ENCODE results near the gene OLFM4.

OLFM4 gene

DNA sequence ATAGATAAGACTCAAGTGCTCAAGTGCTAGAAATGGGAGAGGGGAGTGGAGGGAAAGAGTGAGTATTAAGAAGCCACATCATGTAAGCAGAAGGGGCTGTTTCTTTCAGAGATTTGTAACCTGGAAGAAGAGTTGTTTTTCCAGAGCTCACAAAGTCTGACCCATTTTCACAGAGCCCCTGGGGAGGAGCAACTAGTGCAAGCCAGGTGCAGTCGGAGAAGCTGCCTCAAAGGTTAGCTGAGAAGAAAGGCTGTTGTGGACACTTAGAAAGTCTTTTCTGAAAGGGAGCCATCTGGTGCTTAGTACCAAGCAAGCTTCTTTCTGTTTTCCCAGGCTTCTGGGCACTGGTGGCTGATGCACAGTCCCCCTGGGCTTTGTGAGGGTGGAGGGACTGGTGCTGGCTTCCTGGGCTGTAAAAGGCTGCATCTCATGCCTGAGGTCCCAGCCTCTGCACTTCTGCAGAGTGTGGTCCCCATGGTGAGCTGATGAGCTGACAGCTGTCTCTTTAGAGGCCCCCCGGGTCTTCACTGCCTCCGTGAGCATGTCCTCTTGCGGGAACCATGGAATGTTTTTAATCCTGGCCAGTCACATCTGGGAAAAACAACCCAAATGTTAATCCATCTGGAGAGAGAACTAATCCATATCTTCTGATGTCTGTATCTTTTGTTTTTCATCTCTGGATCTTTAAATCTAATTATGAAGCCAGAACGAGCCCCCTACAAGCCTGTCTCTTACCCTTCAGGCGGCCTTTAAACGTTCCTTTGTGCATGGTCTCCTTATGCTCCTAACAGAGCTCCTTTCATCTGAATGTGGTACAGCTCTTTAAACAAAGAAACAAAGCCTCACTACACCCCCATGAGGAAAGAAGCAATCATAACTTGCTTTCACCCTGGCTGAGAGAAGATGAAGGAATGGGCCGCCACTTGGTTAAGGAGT lies 40.2 kb downstream of the OLFM4 start:
- DNase-seq (ENCODE audit: low read depth): no peak

DNA sequence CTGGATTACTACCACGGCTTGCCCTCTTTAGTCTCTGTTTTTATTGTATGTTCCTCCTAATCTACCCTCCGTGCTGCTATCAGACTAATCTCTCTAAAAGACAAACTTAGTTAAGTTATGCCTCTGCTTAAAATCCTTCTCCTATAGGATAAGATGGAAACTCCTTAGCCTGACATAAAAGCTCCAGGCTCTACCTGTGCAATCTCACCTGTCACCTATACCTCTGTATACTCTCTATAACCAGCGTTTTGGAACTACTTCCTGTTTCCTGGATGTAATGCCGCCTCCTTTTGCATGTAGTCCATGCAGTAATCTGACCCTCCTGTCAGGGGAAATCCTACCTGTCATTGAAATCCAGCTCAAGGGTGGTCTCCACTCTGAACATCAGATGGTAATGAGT lies 41.2 kb downstream of the OLFM4 start:
- DNase-seq (ENCODE audit: low read depth): no peak

GRCh38 chr13:53073711-53074110 lies 45.1 kb downstream of the OLFM4 start:
- no peak for DNase-seq (ENCODE audit: low read depth)

- no peak for DNase-seq (ENCODE audit: low read depth)
These were observed 45.5 kb downstream of the OLFM4 start for GRCh38 chr13:53074114-53074513.

GRCh38 chr13:53075356-53076041 lies 46.9 kb downstream of the OLFM4 start:
- no peak for DNase-seq (ENCODE audit: low read depth)

GRCh38 chr13:53079691-53080090 lies 51.1 kb downstream of the OLFM4 start:
- DNase-seq (ENCODE audit: low read depth): no peak

DNA sequence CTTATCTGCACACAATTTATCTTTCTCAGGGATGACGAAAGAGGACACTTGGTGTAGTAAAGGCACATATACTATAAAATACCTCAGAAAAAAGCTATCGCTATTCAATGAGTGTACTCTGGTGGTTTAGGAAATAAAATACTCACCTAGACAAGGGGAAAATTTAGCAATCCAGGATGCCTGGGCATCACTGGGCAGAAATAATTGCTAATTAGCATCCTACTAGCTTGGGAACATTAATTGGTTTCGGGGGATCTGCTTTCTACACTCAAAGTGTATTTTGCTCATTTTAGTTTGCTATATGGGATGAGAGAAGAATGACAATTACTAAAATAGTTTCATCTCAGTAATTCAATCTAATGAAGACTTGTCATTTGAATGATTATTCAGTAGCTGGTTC lies 60.3 kb downstream of the OLFM4 start:
- DNase-seq (ENCODE audit: low read depth): no peak

- no peak for DNase-seq (ENCODE audit: low read depth)
These were observed 61.3 kb downstream of the OLFM4 start for GRCh38 chr13:53089951-53090350.

DNA sequence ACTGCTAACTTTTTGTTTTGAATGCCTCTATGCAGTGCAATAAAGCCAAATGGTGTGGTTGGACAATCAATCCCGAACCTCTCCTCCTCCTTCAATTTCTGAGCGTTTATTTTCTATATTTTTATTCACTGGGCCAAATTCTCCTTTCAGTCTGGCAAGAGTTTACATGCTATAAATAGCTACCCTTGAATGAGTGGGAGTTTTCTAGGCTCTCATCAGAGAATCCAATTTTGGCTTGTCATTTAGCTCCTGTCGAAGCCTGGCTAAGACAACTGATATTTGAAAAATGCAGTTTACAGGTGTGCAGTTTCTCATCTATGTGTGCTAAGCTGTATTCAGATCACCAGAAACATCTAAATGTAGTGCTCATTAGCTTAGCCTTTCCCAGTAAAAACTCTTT lies 61.8 kb downstream of the OLFM4 start:
- DNase-seq (ENCODE audit: low read depth): no peak

GRCh38 chr13:53092931-53093330 lies 64.3 kb downstream of the OLFM4 start:
- no peak for DNase-seq (ENCODE audit: low read depth)

DNA sequence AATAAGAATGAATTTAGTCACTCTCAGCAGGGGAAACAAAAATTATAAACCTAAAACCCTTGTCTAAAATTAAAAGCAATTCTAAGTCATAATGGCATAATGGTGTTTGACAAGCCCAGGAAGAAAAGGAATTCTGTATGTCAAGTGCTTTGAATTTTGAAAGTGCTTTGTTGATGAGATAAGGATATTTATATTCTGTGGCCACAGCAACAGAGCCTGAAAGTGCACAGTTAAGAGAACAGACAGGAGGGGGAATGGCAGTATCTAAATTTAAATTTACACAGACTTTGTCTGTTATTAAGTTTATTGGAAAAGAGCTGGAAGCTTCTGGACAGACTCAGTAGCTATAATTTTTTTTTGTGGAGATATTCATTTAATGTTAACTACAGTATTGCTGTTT lies 69.8 kb downstream of the OLFM4 start:
- no peak for DNase-seq (ENCODE audit: low read depth)

GRCh38 chr13:53100394-53101063 lies 71.9 kb downstream of the OLFM4 start:
- DNase-seq (ENCODE audit: low read depth): no peak
